GM12872 (cell line): ENCODE results near the gene SNX15.

Experiments
- TF ChIP-seq, protein P1 (sequence below): IDR thresholded peaks from 3 replicates; pipeline ENCODE4 v1.5.1; 2011; ENCODE audit warnings: low read depth, mild to moderate bottlenecking, low read length, moderate library complexity; ENCODE audit not compliant: insufficient read depth

The SNX15 gene

DNA sequence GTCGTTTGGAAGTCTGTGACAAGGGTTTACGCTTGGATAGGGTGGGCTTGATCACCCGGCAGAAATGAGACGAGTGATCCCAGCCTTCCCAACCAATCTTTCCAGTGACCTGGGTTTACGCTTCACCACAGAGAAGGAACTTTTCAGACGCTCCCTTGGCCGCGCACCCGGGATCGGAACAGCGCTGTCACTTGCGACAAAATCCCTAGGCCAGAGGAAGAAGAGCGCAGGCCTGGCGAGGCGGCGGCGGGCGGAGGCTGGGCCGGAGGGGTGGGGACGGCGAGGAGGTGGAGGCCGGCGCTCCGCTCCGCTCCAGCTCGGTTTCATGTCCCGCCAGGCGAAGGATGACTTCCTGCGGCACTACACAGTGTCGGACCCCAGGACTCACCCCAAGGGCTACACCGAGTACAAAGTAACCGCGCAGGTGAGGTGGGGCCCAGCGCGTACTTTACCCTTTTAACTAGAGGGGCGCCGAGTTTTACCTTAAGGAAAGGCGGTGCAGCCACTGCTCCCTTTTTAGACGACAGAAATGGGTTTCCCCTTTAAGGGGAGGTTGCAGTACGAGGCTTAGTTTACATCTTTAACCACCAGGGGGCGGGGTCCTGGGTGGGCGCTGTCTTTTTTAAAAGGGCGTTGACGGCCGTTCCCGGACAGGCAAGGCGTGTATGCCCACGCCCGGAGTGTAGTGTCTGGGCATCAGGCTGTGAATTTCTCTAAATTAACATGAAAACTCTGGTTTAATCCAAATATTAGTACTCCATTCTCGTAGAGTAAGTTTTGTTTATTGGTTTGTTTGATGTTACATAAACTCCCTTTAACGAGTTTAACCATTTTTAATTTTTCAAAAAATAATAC, at the start of gene SNX15:
Gene SNX15 (plus strand): TSS at position 227 of the 855 bp plus-strand sequence. CDS start 99 bp downstream, at position 326.
- TF ChIP-seq, protein P1, sequence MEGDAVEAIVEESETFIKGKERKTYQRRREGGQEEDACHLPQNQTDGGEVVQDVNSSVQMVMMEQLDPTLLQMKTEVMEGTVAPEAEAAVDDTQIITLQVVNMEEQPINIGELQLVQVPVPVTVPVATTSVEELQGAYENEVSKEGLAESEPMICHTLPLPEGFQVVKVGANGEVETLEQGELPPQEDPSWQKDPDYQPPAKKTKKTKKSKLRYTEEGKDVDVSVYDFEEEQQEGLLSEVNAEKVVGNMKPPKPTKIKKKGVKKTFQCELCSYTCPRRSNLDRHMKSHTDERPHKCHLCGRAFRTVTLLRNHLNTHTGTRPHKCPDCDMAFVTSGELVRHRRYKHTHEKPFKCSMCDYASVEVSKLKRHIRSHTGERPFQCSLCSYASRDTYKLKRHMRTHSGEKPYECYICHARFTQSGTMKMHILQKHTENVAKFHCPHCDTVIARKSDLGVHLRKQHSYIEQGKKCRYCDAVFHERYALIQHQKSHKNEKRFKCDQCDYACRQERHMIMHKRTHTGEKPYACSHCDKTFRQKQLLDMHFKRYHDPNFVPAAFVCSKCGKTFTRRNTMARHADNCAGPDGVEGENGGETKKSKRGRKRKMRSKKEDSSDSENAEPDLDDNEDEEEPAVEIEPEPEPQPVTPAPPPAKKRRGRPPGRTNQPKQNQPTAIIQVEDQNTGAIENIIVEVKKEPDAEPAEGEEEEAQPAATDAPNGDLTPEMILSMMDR, result peak; percentile 39; the same call in 2 of the 3 replicates

DNA sequence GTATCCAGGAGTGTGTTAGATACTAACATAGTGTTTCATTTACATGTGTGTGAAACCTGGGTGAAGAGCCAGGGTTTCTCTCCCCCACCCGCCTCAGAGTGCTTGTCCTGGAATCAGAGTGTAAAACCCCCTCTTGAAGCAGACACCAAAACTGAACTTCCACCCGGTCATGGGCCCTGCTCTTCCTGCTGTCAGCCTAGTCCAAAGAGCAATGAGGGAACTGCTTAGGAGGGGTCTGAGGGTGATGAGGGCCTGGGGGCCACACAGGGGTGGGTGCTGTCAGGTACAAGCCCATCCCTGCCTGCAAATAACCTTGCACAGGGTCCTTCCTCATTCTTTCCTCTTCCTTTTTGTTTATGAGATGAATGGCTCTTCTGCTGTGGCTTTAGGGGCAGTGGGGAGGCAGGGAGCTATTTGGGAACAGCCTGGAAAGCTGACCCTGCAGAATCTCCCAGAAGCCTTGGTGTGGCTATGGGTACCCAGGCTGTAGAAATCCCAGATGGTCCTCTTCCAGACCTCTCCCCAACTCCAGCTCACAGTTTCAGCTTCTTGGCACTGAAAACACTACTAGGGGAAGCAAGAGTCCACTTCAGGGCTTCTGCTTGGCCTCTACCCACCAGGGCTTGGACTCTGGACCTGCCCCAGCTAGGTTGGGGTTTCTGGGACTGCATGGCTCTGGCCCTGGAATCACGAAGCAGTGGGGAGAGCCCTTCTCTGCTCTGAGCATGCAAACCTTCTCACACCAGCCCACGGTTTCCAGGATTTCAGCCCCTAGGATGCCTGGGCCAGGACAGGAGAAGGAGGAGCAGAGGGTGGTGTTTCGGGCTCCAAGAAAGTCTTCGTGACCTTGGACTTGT, 39.0 kb upstream of the SNX15 start:
- TF ChIP-seq, protein P1, result no peak

DNA sequence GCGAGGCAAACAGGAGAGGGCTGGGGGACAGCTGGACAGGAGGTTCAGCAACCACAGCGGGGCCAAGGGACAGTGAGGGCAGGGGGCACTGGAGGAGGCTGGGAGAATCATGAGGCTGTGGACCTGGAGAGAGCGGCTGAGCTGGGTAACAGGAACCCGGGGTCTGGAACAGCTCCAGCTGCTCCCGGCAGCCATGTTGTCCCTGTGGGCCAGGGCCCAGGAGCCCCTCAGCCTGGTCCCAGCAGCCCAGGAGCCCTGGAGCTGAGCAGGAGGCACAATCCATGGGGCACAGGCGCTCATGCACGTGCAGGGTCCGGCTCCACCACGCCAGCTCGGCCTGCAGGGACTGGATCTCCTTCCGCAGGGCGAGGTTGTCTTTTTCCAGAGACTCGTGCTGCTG, 37.8 kb upstream of the SNX15 start:
- TF ChIP-seq, protein P1, result no peak

DNA sequence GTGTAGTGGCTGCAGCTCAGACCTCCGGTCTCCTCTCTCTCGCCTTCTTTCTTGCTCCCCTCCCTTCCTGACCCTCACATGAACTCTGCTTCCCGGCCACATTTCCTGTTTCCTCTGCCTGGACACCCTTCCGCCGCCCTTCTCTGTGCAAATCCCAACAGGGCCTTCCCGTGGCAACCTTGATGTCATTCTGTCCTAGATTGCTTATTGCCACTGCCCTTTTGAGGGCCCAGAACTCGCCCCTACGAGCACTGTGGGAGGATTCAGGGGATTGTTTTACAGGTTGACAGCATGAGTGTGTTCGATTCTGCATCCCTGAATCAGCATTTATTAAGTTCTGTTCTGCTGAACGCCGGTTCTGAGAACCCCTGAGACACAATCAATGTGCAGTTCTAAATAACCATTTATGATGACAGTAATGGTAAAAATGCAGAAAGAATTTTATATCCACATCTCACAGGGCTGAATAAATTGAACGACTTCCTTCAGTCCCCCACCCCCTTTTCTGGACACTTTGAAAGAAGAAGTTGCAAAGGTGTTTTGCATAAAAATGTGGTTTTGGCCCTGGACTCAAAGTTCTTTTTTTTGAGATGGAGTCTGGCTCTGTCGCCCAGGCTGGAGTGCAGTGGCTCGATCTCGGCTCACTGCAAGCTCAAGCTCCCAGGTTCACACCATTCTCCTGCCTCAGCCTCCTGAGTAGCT, 36.9 kb upstream of the SNX15 start:
- TF ChIP-seq, protein P1, result no peak

DNA sequence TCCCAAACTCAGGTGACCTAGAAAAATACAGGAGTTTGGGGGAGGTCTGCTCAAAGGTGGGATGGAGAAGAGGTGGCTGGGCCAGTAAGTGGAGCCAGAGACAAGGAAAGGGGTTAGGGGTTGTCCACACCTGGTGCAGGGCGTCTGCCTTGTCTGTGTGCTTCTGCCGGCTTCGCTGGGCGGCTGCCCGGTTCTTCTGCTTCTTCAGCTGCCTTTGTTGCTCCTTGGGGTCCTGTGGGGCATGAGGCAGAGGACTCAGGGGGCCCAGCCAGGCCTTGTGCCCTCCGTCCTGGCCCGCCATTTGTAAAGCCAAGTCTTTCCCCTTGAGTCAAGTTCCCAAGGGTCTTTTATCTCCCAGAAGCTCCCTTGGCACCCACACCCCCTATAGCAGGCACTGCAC, 32.9 kb upstream of the SNX15 start:
- TF ChIP-seq, protein P1, result no peak

- TF ChIP-seq, protein P1, result no peak
Measured at GRCh38 chr11:64996327-64996709, 30.9 kb upstream of the SNX15 start.

DNA sequence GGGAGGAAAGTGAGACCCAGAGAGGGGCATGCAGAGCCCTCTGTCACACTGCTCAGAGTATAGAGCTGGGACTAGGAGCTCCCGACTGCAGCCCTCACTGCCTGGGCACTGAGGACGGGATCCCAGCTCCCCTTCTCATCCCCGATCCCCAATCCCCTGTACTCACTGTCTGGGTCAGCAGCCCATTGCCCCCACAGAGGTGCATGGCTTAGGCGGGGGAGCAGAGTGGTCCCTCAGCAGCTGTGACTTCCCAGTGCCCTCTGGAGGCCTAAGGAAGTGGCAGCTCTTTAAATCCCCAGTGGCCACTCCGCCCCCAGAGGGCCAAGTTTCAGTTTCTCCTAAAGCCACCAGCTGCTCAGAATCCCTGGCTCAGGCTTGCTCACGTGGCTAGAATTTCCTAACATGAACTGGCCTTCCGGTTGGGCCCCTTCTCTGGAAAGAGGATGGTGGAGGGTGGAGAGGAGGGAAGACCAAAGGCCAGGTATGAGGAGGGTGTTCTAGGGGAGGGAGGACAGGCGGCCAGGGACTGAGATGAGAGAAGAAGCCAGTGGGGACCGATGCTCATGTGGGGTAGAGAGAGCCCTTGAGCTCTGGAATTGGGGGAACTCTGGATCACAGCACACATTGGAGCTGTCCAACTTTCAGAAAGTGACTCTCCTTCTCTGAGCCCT, 30.4 kb upstream of the SNX15 start, which contains the start of gene BATF2:
Gene BATF2 (minus strand): TSS at position 262 of the 671 bp plus-strand sequence. CDS start 57 bp downstream, at position 205.
- TF ChIP-seq, protein P1, result peak; percentile 51
